HCT116 (cell line): Measurements from ENCODE around the gene EPHX1. TPM values are rescaled to one million over a fixed set of nuclear protein-coding genes. Genes with fewer than 3 reads are reported as not detected.

Source experiments
- ATAC-seq: fragments of 200-7000 bp; cut with Tn5 transposase; 2 replicates; pipeline ENCODE4 v1.9.1; 2020; ENCODE audit warnings: mild to moderate bottlenecking, moderate library complexity
- BruUV-seq: library from RNA; stranded (reverse); fragments of 400-500 nt; replicated peaks from 2 replicates; lab custom pipeline; 2021; lab: Mats Ljungman, UMichigan
- CTCF ChIA-PET: fragments of 300-600 bp; sonication (Branson Sonifier 250); formaldehyde crosslinking; loops from one replicate; lab custom pipeline; 2021; ENCODE audit warnings: antibody characterized with exemption; lab: Charles Lee
- POLR2A ChIA-PET: fragments of 300-600, 350-600 bp; sonication (Branson Sonifier 250); formaldehyde crosslinking; loops from one replicate; lab custom pipeline; 2021; ENCODE audit warnings: antibody characterized with exemption; lab: Charles Lee
- RAD21 ChIA-PET, 2 experiments: fragments of 300-600 bp; sonication (Branson Sonifier 250); formaldehyde crosslinking; loops; one replicate each; lab custom pipeline; 2023; ENCODE audit warnings: low total read pairs in 2 of 2; ENCODE audit not compliant: uncharacterized antibody in 2 of 2, unreplicated experiment in 2 of 2, low non-redundant PET in 1 of 2; lab: Charles Lee
- DNase-seq: peaks from one replicate; pipeline ENCODE4 v3.0.0-alpha.2; 2010; ENCODE audit warnings: low read depth, low spot score
- H2AFZ ChIP-seq: fragments of 200-600 bp; shearing (Covaris generic), sonication (generic); 2 replicates; pipeline ENCODE4 v1.6.1; 2017; ENCODE audit warnings: low read depth, mixed run types, mixed read lengths, antibody characterized with exemption, low read length; ENCODE audit not compliant: poor library complexity, severe bottlenecking
- H3K27ac ChIP-seq: 2 replicates; pipeline ENCODE4 v1.5.1; 2012; ENCODE audit warnings: low read depth, low read length
- H3K27me3 ChIP-seq: fragments of 200-600 bp; sonication (generic); 2 replicates; pipeline ENCODE4 v1.6.1; 2016; ENCODE audit warnings: mixed run types, low read length, mixed read lengths; ENCODE audit not compliant: insufficient read depth
- H3K36me3 ChIP-seq, 2 experiments: fragments of 200-500 bp in 1 of 2; fragments of 200-600 bp in 1 of 2; sonication (Bioruptor generic) in 1 of 2; sonication (generic) in 1 of 2; 2 replicates each; pipeline versions ENCODE4 v1.5.1 to v1.6.1; 2014 to 2016; ENCODE audit warnings: low read length in 2 of 2, inconsistent platforms in 1 of 2, mixed read lengths in 1 of 2, mixed run types in 1 of 2; ENCODE audit not compliant: insufficient read depth in 2 of 2, control insufficient read depth in 1 of 2
- H3K4me1 ChIP-seq, 2 experiments: fragments of 200-600 bp in 1 of 2; sonication (generic) in 1 of 2; 2 replicates each; pipeline versions ENCODE4 v1.5.1 to v1.6.1; 2012 to 2017; ENCODE audit warnings: low read length in 2 of 2, inconsistent platforms in 1 of 2, mild to moderate bottlenecking in 1 of 2, mixed read lengths in 1 of 2, mixed run types in 1 of 2, moderate library complexity in 1 of 2; ENCODE audit not compliant: insufficient read depth in 2 of 2, control insufficient read depth in 1 of 2
- H3K4me2 ChIP-seq: fragments of 200-600 bp; sonication (generic); 2 replicates; pipeline ENCODE4 v1.6.1; 2017; ENCODE audit warnings: mixed run types, low read length, mixed read lengths
- H3K4me3 ChIP-seq, 2 experiments: fragments of 200-600 bp in 1 of 2; sonication (generic) in 1 of 2; replicated peaks in 1 of 2; 2 replicates each; pipeline ENCODE4 v1.5.1; 2011 to 2016; ENCODE audit warnings: low read length in 2 of 2, control low read depth in 1 of 2, low read depth in 1 of 2, mild to moderate bottlenecking in 1 of 2, mixed read lengths in 1 of 2, mixed run types in 1 of 2
- H3K79me2 ChIP-seq: fragments of 200-600 bp; sonication (generic); 2 replicates; pipeline ENCODE4 v1.6.1; 2017; ENCODE audit warnings: mild to moderate bottlenecking, mixed run types, low read length, moderate library complexity, mixed read lengths; ENCODE audit not compliant: insufficient read depth
- H3K9ac ChIP-seq: fragments of 200-600 bp; sonication (generic); 2 replicates; pipeline ENCODE4 v1.6.1; 2016; ENCODE audit warnings: low read length, mixed read lengths
- H3K9me2 ChIP-seq: fragments of 200-600 bp; sonication (generic), shearing (Covaris generic); 2 replicates; pipeline ENCODE4 v1.6.1; 2017; ENCODE audit warnings: mixed run types, mild to moderate bottlenecking, moderate library complexity; ENCODE audit not compliant: insufficient read depth
- H3K9me3 ChIP-seq, 2 experiments: fragments of 200-500 bp in 1 of 2; fragments of 200-600 bp in 1 of 2; sonication (Bioruptor generic) in 1 of 2; sonication (generic) in 1 of 2; 2 replicates each; pipeline ENCODE4 v1.6.1; 2014 to 2017; ENCODE audit warnings: low read length in 2 of 2, mixed read lengths in 2 of 2, inconsistent platforms in 1 of 2, low read depth in 1 of 2, mild to moderate bottlenecking in 1 of 2, mixed run types in 1 of 2, moderate library complexity in 1 of 2; ENCODE audit not compliant: control insufficient read depth in 1 of 2, insufficient read depth in 1 of 2
- H4K20me1 ChIP-seq: fragments of 200-600 bp; sonication (generic), shearing (Covaris generic); 2 replicates; pipeline ENCODE4 v1.6.1; 2017; ENCODE audit warnings: mixed run types, mild to moderate bottlenecking, moderate library complexity; ENCODE audit not compliant: insufficient read depth
- ATF3 ChIP-seq: IDR thresholded peaks from 2 replicates; pipeline ENCODE4 v1.6.1; 2012
- CBX3 ChIP-seq: IDR thresholded peaks from 2 replicates; pipeline ENCODE4 v1.6.1; 2012; ENCODE audit warnings: low read depth
- CEBPB ChIP-seq: IDR thresholded peaks from 2 replicates; pipeline ENCODE4 v1.6.1; 2012; ENCODE audit warnings: low read depth
- CTCF ChIP-seq, 3 experiments: fragments of 200-600 bp in 1 of 3; sonication (generic) in 1 of 3; IDR thresholded peaks in 2 of 3; conservative IDR thresholded peaks in 1 of 3; 2 replicates each; pipeline ENCODE4 v1.5.1; 2012 to 2017; ENCODE audit warnings: low read depth in 2 of 3, low read length in 2 of 3, antibody characterized with exemption in 1 of 3, borderline replicate concordance in 1 of 3, control low read depth in 1 of 3, mild to moderate bottlenecking in 1 of 3, mixed read lengths in 1 of 3, mixed run types in 1 of 3, moderate library complexity in 1 of 3; ENCODE audit not compliant: insufficient read depth in 1 of 3
- EZH2phosphoT487 ChIP-seq: fragments of 200-600 bp; IDR thresholded peaks from 2 replicates; pipeline ENCODE4 v1.6.1; 2018; ENCODE audit warnings: antibody characterized with exemption, borderline replicate concordance
- JUND ChIP-seq: IDR thresholded peaks from 2 replicates; pipeline ENCODE4 v1.6.1; 2012
- MAX ChIP-seq: IDR thresholded peaks from 2 replicates; pipeline ENCODE4 v1.6.1; 2012
- POLR2A ChIP-seq: IDR thresholded peaks from 2 replicates; pipeline ENCODE4 v1.7.0; 2011; ENCODE audit warnings: borderline replicate concordance; ENCODE audit not compliant: insufficient read depth, insufficient read length; ENCODE audit errors: extremely low read depth
- RAD21 ChIP-seq: IDR thresholded peaks from 2 replicates; pipeline ENCODE4 v1.6.1; 2012; ENCODE audit warnings: low read depth, mild to moderate bottlenecking
- SIN3A ChIP-seq: IDR thresholded peaks from 2 replicates; pipeline ENCODE4 v1.6.1; 2012; ENCODE audit warnings: low read depth
- SP1 ChIP-seq: IDR thresholded peaks from 2 replicates; pipeline ENCODE4 v1.6.1; 2012; ENCODE audit warnings: low read depth
- TCF7L2 ChIP-seq: IDR thresholded peaks from 2 replicates; pipeline ENCODE4 v1.7.0; 2011; ENCODE audit warnings: borderline replicate concordance, inconsistent platforms; ENCODE audit not compliant: insufficient read depth, insufficient read length; ENCODE audit errors: extremely low read depth
- YY1 ChIP-seq: IDR thresholded peaks from 2 replicates; pipeline ENCODE4 v1.6.1; 2011; ENCODE audit warnings: low read length, low read depth, moderate library complexity, mild to moderate bottlenecking; ENCODE audit not compliant: insufficient replicate concordance; ENCODE audit errors: extremely low read depth
- ZBTB33 ChIP-seq: IDR thresholded peaks from 2 replicates; pipeline ENCODE4 v1.6.1; 2011; ENCODE audit warnings: mild to moderate bottlenecking, low read length, moderate library complexity; ENCODE audit not compliant: insufficient replicate concordance; ENCODE audit errors: extremely low read depth
- ZNF274 ChIP-seq: fragments of 200-500 bp; sonication (Bioruptor generic); IDR thresholded peaks from 2 replicates; pipeline ENCODE4 v1.6.1; 2014; ENCODE audit warnings: mild to moderate bottlenecking, low read depth, low read length, inconsistent platforms
- intact Hi-C: fragments of 100-400 bp; cut with micrococcal nuclease; formaldehyde crosslinking; loops from 2 replicates; pipeline ENCODE4 v1.10.0; 2022
- total RNA-seq: library from RNA; stranded (reverse); gene quantifications from one replicate; pipeline ENCODE4 v1.2.1, GENCODE V29; 2021; ENCODE audit not compliant: unreplicated experiment

The EPHX1 gene
- total RNA-seq, 1 experiment from 2014 or later = 44.6 TPM

- Histone ChIP-seq H3K9me2 (no peaks in the 10 kb centered on the region), H4K20me1 (no peaks in the 10 kb centered on the region), H3K4me2 (no peak overlapping the region), H3K9ac (no peak overlapping the region), H3K9me3 (no peaks in the 10 kb centered on the region), H3K27me3 (no peaks in the 10 kb centered on the region), H3K36me3 (no peaks in the 10 kb centered on the region), H3K27ac (no peak overlapping the region), H3K4me1 (peaks cover 9 to 27% of the 10 kb centered on the region in 2 experiments; a peak in 3 of 4 replicates), H3K4me3 (no peak overlapping the region), H2AFZ (no peak overlapping the region), H3K79me2 (peaks cover 19% of the 10 kb centered on the region)
- no TSS peak for BruUV-seq
- ChIA-PET POLR2A (no interaction called here), RAD21 (no interaction called here), CTCF (interaction anchor here (3.6 kb wide), 1 partner anchor 293 kb away, joined by 25 read pairs; no protein-coding TSS in a partner anchor)
- ATAC-seq = no peak
- intact Hi-C loops = loop anchor here (5.0 to 10.0 kb wide), 2 partner anchors 110 to 117 kb away; partner anchors contain the start of genes LEFTY1 and TMEM63A
- no peak for DNase-seq
- no peak for TF ChIP-seq CBX3
- TF ChIP-seq JUND = no peak
- no peak for TF ChIP-seq POLR2A
- TF ChIP-seq TCF7L2 = no peak
- no peak for TF ChIP-seq MAX
- TF ChIP-seq EZH2phosphoT487 = no peak
- no peak for TF ChIP-seq RAD21
- TF ChIP-seq ATF3 = no peak
- no peak for TF ChIP-seq ZBTB33
- no peak for TF ChIP-seq ZNF274
- no peak for TF ChIP-seq YY1
- no peak for TF ChIP-seq CTCF (IDR thresholded peaks at IDR 0.05 in 2 of 3, conservative IDR thresholded peaks at IDR 0.05 in 1 of 3; ENCODE audit: borderline replicate concordance in 1 of 3, insufficient read depth in 1 of 3, low read depth in 2 of 3, low read length in 2 of 3)
- TF ChIP-seq SIN3A = no peak
- TF ChIP-seq SP1 = no peak
- TF ChIP-seq CEBPB = no peak
Observed at GRCh38 chr1:225774281-225775147, 35.4 kb upstream of the EPHX1 start.
